G401 (cell line): Measurements from ENCODE around the gene PCSK1N. TPM values are rescaled to one million over a fixed set of nuclear protein-coding genes. Genes with fewer than 3 reads are reported as not detected.

ENCODE experiments used
- total RNA-seq: library from RNA; depleted of rRNA; stranded (reverse); fragments of >200 nt; shearing (Covaris generic); gene quantifications from 2 replicates; pipeline ENCODE4 v1.2.3, GENCODE V29; 2014; rRNA removed

PCSK1N gene
- total RNA-seq, 1 experiment from 2014 or later = 3.5 TPM

Other genes with a start within 250 kb of the PCSK1N start
- 71.3 and 76.8 TPM in 2 replicates for gene WDR13, start 238.1 kb downstream of the PCSK1N start, total RNA-seq
- not detected in 2 replicates for gene WAS, start 151.8 kb downstream of the PCSK1N start, total RNA-seq
- 9.5 and 13.3 TPM in 2 replicates for gene SUV39H1, start 138.9 kb downstream of the PCSK1N start, total RNA-seq
- gene GLOD5, start 73.9 kb downstream of the PCSK1N start, total RNA-seq = not detected in 2 replicates
- gene GATA1, start 49.0 kb downstream of the PCSK1N start, total RNA-seq = not detected in 2 replicates
- 67.8 and 118 TPM in 2 replicates for gene HDAC6, start 33.5 kb downstream of the PCSK1N start, total RNA-seq
- 9.6 TPM in 1 of 2 replicates, not detected in the other for gene ERAS, start 9.1 kb downstream of the PCSK1N start, total RNA-seq
- gene TIMM17B, start 62.2 kb upstream of the PCSK1N start, total RNA-seq = 115 and 138 TPM in 2 replicates
- gene PQBP1, start 62.3 kb upstream of the PCSK1N start, total RNA-seq = 96.1 and 119 TPM in 2 replicates
- 10.1 and 15.7 TPM in 2 replicates for gene SLC35A2, start 76.0 kb upstream of the PCSK1N start, total RNA-seq
- gene PIM2, start 83.4 kb upstream of the PCSK1N start, total RNA-seq = 14.6 and 20.6 TPM in 2 replicates
- 70.5 and 75.2 TPM in 2 replicates for gene OTUD5, start 122.0 kb upstream of the PCSK1N start, total RNA-seq
- gene KCND1, start 136.2 kb upstream of the PCSK1N start, total RNA-seq = 0.37 and 0.44 TPM in 2 replicates
- 19.1 and 22.9 TPM in 2 replicates for gene GRIPAP1, start 166.7 kb upstream of the PCSK1N start, total RNA-seq
- 27.3 and 50.0 TPM in 2 replicates for gene TFE3, start 207.7 kb upstream of the PCSK1N start, total RNA-seq
- 0.12 and 0.98 TPM in 2 replicates for gene CCDC120, start 223.4 kb upstream of the PCSK1N start, total RNA-seq
- 4.6 and 10.8 TPM in 2 replicates for gene PRAF2, start 238.4 kb upstream of the PCSK1N start, total RNA-seq
- 18.6 and 36.0 TPM in 2 replicates for gene WDR45, start 244.3 kb upstream of the PCSK1N start, total RNA-seq